HG02870 (cell line): Measurements from ENCODE around the gene LRRN2.
"Not testable (repeated sequence)": the region's sequence is repeated elsewhere in the genome, so short reads cannot be mapped to it uniquely, and the experiment has no call there.

ENCODE experiments used
- ATAC-seq: cut with Tn5 transposase; IDR thresholded peaks from one replicate; pipeline ENCODE4 v1.9.1; 2021; ENCODE audit warnings: mild to moderate bottlenecking, moderate library complexity; ENCODE audit not compliant: unreplicated experiment

The LRRN2 gene

GRCh38 chr1:204685236-204686006 is at the start of gene LRRN2:
LRRN2 (minus strand) TSS chr1:204685738; CDS start chr1:204619992, 65,746 bp downstream.
- no peak for ATAC-seq

- no peak for ATAC-seq
Observed at GRCh38 chr1:204735042-204735441, 49.5 kb upstream of the LRRN2 start.

DNA sequence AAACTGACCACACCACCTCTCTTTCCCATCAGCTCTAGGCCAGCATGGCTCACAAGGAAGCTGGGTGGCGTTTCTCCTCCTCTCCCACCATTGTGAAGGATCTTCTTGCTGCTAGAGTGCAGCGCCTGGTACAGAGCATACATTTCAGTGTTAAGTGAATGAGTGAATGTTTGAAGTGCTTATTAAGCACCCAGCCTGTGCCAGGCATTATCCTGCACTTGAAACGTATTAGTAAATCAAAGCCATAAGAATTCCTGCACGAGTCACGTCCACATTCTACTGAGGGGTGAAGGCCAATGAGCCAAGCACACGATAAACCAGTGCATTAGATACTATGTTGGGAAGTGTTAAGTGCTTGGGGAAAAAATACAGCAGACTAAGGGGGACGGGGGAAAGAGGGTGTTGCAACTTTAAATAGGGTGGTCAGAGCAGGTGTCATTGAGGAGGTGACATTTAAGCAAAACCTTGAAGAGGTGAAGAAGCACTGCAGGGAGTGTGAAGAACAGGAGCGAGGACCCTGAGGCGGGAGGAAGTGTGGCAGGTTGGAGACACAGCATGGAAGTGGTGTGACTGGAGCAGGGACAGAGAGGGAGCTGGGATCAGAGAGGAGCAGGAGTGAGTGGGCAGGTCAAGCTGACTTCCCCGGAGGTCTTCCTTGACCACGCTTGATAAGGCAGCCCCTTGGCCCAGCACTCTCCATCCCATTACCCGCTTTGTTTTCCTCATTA is 48.5 kb upstream of the LRRN2 start:
- ATAC-seq = no peak

GRCh38 chr1:204733289-204733688 is 47.8 kb upstream of the LRRN2 start:
- ATAC-seq = no peak

DNA sequence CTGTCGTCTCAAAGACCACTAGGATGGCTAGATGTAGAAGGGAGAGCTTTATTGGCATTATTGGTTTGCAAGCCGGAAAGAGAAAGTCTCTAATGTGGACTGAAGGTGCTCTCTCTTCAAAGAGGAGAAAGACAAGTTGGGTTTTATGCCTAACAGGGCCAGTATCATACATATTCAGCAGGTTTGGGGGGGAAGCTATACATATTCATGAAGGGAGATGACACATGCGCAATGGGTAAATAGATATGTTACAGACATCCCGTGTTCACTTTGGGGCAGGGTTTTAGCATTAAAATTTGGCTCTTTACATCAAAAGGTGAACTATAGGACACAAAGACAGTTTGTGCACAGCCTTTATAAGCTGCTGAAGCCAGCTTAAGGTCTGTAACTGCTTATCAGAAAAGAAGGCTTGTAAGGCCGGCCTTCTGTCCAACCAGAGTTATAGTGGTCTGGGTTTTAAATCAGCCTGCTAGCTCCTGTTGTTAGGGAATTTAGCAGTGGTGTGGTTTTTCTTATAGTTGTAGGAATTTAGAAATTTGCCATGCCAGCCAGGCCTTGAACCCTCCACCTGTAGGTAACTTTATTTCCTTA is 46.5 kb upstream of the LRRN2 start:
- no peak for ATAC-seq

GRCh38 chr1:204731509-204731908 is 46.0 kb upstream of the LRRN2 start:
- no peak for ATAC-seq

DNA sequence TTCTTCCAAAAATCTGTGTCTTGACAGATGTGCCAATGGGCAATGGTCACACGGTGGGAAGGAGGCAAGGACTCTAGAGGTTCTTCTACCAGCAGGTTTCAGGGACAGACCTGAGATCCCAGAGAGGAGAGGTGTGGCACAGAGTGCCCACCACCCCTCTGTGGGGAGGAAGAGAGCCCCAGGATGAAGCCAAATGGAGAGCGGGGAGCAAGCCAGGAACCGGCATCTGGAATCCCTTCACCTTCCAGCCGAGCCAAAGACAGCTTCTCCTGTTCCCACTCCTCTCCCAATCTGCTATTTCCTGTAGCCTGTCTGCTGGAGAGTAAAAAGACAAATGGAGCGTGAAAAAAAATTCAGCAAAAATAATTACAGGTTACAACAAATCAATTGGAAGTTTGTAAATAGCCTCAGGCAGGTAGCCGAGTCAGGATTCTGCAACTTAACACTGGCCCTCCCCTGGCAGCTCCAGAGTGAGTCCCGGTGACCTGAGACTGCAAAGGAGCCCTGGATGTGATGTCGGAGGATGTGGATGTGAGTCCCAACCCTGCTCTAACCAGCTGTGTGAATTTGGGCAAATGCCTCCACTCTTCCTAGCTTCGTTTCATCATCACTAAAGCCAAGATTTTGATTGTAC is 45.4 kb upstream of the LRRN2 start:
- no peak for ATAC-seq

DNA sequence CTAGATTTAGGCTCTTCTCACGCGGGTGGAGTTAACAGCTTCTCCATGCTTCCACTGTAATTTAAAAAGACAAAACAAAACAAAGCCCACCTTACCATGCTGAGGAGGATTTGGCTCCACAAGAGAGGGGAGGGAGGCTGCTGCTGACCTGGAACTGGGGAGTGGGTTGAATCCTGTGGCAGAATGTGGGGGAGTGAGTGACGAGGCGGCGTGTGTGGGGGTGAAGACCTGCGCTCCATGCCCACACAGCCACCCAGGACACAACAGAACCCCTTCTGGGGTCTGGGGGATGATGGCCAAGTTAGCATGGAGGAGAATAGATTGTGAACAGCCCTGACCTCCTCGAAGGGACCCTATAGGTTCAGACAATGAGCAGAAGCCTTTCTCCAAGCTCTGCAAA is 44.0 kb upstream of the LRRN2 start:
- ATAC-seq = no peak

GRCh38 chr1:204728456-204728855 is 42.9 kb upstream of the LRRN2 start:
- no peak for ATAC-seq

GRCh38 chr1:204728045-204728444 is 42.5 kb upstream of the LRRN2 start:
- no peak for ATAC-seq

- ATAC-seq = not testable (repeated sequence)
Observed at GRCh38 chr1:204727438-204727837, 41.9 kb upstream of the LRRN2 start.

- ATAC-seq = no peak
Observed at GRCh38 chr1:204726478-204726877, 40.9 kb upstream of the LRRN2 start.

DNA sequence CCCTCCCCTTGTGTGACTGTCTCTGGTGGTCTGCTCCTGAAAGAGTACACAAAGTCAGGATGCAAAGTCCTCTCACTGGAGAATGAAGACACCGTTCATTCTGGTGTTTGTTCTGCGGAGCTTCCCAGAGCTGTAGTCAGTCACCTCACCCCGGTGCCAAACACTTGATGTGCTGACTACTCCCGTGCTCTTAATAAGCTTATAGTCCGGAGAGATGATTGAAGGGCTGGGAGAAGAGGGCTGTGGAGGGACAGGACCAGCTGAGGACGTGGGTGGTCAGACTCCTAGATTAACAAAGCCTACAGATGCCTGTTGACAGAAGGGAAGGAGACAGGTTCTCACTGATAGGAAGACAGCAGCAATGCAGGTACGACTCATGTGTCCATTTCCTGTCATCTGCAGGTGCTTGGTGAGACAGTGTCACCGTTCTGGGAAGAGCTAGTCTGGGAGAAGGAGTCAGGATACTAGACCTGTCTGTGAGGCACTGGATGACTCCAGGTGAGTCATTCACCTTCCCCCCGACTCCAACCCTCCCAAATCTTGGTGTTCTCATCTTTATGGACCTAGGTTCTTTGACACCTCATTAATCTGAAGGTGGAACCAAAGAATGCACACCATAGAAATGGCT is 40.4 kb upstream of the LRRN2 start:
- no peak for ATAC-seq

DNA sequence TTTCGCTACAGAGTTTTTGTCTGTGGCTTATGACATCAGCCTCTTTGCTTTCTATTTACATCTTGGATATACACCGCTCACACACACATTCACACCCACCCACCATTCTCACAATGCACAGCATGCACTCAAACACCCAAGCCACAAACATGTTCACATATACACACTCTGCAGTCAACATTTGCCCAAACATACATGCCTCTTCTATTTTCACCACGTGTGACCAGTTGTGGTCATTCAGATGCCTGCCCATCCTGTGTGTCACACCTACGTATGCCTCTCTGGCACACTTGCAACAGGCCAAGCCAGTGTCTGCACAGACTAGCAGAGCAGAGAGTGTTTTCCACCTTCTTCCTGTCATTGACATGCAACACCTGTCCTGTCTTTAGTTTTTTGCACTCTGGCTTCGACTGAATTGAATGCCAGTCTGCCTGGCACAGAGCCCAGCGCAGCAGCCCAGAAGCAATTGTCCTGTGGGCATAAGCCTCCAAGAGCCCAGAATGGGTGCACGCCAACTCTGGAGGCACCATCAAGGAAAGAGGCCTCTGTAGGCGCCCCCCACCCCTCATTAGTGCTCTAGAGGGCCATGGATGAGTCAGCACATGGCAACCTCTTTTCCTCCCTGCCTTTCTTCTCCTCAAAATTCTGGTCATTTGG is 37.7 kb upstream of the LRRN2 start:
- no peak for ATAC-seq

DNA sequence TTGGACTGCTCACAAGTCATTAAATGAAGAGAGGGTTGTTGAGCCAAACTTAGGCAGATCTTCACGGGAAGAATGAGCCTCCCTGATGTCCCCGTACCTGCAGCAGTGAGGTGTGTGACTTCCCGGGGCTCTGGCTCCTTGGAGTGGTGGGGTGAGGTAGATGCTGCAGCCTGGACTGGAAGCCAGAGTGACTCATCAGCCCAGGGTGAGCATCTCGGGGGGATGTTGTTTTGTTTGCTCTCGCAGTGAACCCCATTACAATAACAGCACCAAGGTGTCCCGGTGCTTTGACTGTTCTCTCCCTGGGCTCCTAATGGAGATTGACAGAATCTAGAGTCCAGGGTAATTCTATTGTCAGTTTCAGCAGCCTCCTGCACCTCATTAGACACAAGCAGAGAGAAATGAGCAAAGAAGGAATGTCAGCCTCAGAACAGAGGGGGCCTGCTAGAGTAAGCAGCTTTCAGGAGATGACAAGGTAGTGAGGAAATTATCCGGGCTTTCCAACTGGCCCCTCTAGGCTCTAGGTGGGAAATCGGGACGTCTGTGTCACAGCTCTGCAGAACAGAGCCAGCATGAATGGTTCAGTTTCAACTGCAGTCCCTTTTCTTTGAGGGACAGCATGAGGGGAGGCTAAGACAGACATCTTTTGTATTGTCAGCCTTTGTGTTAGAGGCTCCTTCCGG is 36.0 kb upstream of the LRRN2 start:
- no peak for ATAC-seq

- no peak for ATAC-seq
Observed at GRCh38 chr1:204716660-204717059, 31.1 kb upstream of the LRRN2 start.

GRCh38 chr1:204714861-204715511 is 29.4 kb upstream of the LRRN2 start:
- ATAC-seq = no peak

DNA sequence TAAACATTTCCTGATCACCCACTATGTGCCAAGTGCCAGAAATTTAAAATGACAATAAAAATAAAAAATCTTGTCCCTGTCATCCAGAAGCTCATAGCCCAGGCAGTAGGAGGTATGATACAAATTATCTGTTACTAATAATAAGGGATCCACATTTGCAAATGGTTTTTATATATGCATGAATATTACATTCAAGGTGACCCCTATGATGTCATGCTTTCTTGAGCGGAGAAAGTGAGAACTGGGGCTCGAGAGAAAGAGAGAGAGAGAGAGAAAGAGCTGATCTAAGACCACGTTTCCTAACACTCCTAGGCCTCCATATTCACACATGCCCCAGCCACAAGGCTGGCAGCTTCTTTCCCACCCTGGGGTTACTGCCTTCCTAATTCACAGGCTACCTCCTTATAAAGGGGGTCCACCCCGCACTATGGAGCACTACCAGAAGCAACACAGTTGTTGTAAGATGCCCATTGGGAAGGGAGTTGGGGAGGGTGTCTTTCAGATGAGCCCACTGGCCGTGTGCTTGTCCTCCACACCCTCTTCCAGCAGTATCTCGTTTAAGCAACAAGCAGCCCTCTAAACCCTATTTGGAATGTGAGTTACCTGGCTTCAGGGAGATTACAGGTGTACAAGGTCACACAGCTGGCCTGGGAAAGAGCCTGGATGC is 28.8 kb upstream of the LRRN2 start:
- ATAC-seq = no peak

GRCh38 chr1:204713541-204713940 is 28.0 kb upstream of the LRRN2 start:
- no peak for ATAC-seq
